Right lobe of liver (tissue), 4 donors: Measurements from ENCODE around the gene PARP8.

Experiments used
- CTCF ChIP-seq, 4 donors: fragments of 200-600 bp in 3 of 4; fragments of 450-650 bp in 1 of 4; IDR thresholded peaks; one replicate each; pipeline versions ENCODE4 v1.5.1 to v1.8.0; 2016 to 2022; ENCODE audit warnings: antibody characterized with exemption in 4 of 4, mild to moderate bottlenecking in 2 of 4
- POLR2A ChIP-seq: fragments of 450-650 bp; IDR thresholded peaks from one replicate; pipeline ENCODE4 v1.6.1; 2017; ENCODE audit warnings: antibody characterized with exemption, mild to moderate bottlenecking
- donor health status: DM: no; HTN: no; CAD: no.
- donor health status: DM: no; HTN: no; CAD: no.
- donor health status: DM: no; HTN: yes; CAD: no.

- TF ChIP-seq CTCF (IDR thresholded peaks at IDR 0.05) = no peak
- TF ChIP-seq POLR2A = no peak
Measured at GRCh38 chr5:50767588-50767987, 101.2 kb downstream of the PARP8 start.
